GM19395 (cell line): ENCODE measurements around the gene VWA5B2.

Experiments used
- ATAC-seq: cut with Tn5 transposase; IDR thresholded peaks from one replicate; pipeline ENCODE4 v1.9.1; 2021; ENCODE audit warnings: mild to moderate bottlenecking, moderate library complexity; ENCODE audit not compliant: unreplicated experiment

VWA5B2 gene

GRCh38 chr3:184222521-184222920 is 6.9 kb upstream of the VWA5B2 start:
- no peak for ATAC-seq

GRCh38 chr3:184223946-184224345 is 5.4 kb upstream of the VWA5B2 start:
- no peak for ATAC-seq

- ATAC-seq: peak; percentile 48
Observed at GRCh38 chr3:184227481-184227935, 1.9 kb upstream of the VWA5B2 start.

GRCh38 chr3:184228376-184229137 is 828 bp upstream of the VWA5B2 start:
- no peak for ATAC-seq

GRCh38 chr3:184230081-184230602 is 757 bp downstream of the VWA5B2 start:
- ATAC-seq: no peak

- no peak for ATAC-seq
Observed at GRCh38 chr3:184230603-184231528, 1.5 kb downstream of the VWA5B2 start.

GRCh38 chr3:184231671-184232070 is 2.3 kb downstream of the VWA5B2 start:
- ATAC-seq: no peak

GRCh38 chr3:184233127-184233843 is 3.9 kb downstream of the VWA5B2 start:
- ATAC-seq: no peak

- ATAC-seq: no peak
Observed at GRCh38 chr3:184234224-184234623, 4.8 kb downstream of the VWA5B2 start.

- ATAC-seq: no peak
Observed at GRCh38 chr3:184234671-184235380, 5.4 kb downstream of the VWA5B2 start.

- no peak for ATAC-seq
Observed at GRCh38 chr3:184235381-184236032, 6.1 kb downstream of the VWA5B2 start.

GRCh38 chr3:184236033-184236410 is 6.6 kb downstream of the VWA5B2 start:
- ATAC-seq: no peak

GRCh38 chr3:184236636-184237035 is 7.3 kb downstream of the VWA5B2 start:
- ATAC-seq: no peak

- ATAC-seq: no peak
Observed at GRCh38 chr3:184237211-184237610, 7.8 kb downstream of the VWA5B2 start.

- no peak for ATAC-seq
Observed at GRCh38 chr3:184237807-184238206, 8.4 kb downstream of the VWA5B2 start.

GRCh38 chr3:184238246-184238818 is 8.9 kb downstream of the VWA5B2 start:
- ATAC-seq: no peak

GRCh38 chr3:184239221-184239620 is 9.8 kb downstream of the VWA5B2 start:
- ATAC-seq: no peak

GRCh38 chr3:184239708-184240107 is 10.3 kb downstream of the VWA5B2 start:
- ATAC-seq: no peak

- ATAC-seq: no peak
Observed at GRCh38 chr3:184240384-184241140, 11.2 kb downstream of the VWA5B2 start.
